Measurements from ENCODE around the gene NHSL2.
"Not testable (repeated sequence)": the region's sequence is repeated elsewhere in the genome, so short reads cannot be mapped to it uniquely, and the experiment has no call there.

Gene NHSL2

GRCh38 chrX:71910643-71910985 is at the start of gene NHSL2:
NHSL2 (plus strand) TSS chrX:71910845.
- DNase-seq: no peak

- DNase-seq: no peak
Observed at GRCh38 chrX:71867680-71868079, 43.0 kb upstream of the NHSL2 start.

DNA sequence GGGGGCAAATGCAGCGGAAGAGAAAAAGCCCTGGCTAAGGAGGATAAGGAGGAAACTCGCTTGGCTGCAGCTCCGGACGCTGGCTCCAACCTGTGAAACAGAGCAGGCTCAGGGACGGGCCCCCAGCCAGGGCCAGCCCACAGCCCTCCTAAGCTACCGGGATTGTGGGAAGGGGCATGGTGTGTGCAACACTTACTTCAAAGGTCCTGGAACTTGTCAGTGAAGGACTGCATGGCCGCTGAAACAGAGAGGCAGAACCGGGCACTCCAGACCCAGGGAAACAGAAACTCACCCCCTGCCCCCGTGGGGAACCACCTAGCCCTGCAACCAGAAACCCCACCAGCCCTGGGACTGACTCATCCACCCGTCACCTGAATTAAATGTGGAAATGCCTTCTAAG is 41.1 kb upstream of the NHSL2 start:
- not testable (repeated sequence) for DNase-seq

GRCh38 chrX:71870208-71871098 is 40.2 kb upstream of the NHSL2 start:
- DNase-seq: no peak

DNA sequence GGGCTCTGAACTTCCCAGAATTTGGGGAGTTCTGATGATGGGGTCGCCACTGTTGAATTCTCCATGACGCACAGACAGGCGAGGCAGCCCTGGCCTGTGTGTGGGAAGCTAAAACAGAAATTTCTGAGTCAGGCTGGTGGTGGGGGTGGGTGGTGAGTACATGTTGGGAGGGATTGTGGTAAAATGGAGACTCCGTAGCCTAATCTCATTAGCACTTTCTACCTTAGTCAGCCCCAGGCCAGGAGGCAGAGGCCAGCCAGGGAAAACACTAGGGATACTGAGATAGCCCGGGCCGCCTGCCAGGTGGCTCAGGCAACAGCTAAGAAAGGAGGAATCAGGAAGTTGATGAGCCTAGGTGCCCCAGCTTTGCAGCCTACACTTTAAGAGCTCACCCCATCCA is 39.3 kb upstream of the NHSL2 start:
- DNase-seq: no peak

DNA sequence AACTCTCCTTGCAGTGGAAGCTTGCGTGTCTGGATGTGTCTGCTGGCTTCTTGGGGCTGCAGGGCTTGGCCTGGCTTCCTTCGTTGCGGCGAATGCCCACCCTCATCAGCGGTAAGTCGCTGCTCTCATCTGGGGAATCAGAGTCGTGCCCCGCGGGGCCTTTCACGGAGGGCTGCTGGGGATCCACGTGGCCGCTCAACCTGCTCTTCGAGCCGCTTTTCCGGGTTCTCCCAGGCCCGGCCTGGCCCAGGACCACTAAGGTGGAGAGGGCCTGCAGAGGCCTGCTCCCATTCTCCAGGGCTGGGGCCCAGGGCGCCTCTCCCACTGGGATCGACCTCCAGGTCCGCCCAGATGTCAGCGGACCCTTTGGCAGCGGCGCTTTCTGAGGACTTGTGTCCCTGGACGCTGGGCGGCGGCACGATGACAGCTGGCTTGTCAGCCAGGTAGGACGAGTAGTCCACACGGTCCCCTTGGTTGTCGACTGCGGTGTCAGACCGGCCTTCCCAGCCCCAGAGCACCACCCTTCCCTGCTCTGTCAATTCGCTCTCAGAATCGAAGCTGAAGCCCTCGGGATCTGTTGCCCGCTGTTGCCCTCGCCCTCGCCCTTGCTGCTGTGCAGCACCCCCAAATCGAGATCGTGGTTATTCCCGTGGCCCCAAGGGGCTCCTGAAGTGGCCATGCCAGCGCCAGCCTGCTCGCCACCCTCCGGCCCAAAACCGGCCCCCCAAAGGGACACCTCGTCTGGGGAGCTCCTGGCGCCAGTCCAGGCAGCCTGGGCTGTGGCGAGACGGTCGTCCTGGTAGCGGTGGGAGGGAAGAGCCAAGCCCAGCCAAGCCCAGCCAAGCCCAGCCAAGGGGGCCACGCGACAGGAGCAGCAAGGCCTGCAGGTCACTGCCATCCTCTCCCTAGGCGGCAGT is 37.8 kb upstream of the NHSL2 start:
- no peak for DNase-seq

GRCh38 chrX:71873459-71873833 is 37.2 kb upstream of the NHSL2 start:
- DNase-seq: no peak

DNA sequence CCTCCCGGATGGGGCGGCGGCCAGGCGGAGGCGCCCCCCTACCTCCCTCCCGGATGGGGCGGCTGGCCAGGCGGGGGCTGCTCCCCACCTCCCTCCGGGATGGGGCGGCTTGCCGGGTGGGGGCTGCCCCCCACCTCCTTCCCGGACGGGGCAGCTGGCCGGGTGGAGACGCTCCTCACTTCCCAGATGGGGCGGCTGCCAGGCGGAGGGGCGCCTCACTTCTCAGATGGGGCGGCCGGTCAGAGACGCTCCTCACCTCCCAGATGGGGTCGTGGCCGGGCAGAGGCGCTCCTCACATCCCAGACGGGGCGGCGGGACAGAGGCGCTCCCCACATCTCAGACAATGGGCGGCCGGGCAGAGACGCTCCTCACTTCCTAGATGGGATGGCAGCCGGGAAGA is 33.8 kb upstream of the NHSL2 start:
- not testable (repeated sequence) for DNase-seq

DNA sequence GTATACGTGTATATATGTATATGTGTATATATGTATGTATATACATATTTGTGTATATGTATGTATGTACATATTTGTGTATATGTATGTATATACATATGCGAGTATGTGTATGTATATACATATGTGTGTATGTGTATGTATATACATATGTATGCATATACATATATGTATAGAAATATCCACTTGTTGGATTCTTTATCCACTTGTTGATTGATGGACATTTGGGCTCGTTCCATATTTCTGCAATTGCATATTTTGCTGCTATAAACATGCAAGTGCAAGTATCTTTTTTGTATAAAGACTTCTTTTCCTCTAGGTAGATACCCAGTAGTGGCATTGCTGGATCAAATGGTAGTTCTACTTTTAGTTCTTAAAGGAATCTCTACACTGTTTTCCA is 25.5 kb upstream of the NHSL2 start:
- DNase-seq: no peak

GRCh38 chrX:71895607-71896006 is 15.0 kb upstream of the NHSL2 start:
- DNase-seq: no peak

GRCh38 chrX:71906144-71906543 is 4.5 kb upstream of the NHSL2 start:
- DNase-seq: no peak

- DNase-seq: no peak
Observed at GRCh38 chrX:71908387-71908786, 2.3 kb upstream of the NHSL2 start.

GRCh38 chrX:71909956-71910355 is 689 bp upstream of the NHSL2 start:
- no peak for DNase-seq

DNA sequence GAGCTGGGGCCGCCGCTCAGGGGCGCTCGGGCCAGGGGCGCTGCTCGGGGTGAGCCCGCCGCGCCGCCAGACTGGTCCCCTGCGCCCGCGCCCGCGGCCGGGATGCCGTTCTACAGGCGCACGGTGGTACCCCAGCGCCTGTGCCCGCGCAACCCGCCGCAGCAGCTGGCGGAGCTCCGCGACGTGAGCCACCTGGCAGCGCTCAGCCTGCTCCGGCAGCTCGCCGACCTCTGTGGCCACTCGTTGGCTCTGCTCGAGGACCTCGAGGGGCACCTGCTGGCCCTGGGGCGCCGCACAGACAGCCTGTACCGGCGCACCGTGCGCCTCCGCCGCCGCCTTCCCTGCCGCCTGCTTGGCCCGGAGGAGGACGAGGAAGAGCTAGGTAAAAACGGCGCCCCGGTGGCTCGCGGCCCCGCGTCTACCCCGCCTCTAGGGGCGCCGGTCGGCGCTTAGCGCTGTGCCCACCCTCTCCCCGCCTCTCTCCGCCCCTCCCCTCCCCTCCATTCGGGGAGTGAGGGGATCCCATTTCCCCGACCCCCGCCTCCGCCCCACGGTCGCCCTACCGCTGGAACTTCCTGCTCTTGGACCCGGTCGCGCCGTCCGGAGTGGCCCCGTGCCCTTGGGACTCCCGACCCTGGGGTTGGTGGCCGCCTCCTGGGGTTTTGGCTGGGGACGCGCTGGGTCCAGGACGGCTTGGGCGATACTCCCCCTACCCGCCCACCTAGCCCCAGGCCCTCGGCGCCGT is 513 bp downstream of the NHSL2 start:
- DNase-seq: no peak

GRCh38 chrX:71911731-71912050 is 1.0 kb downstream of the NHSL2 start:
- no peak for DNase-seq

GRCh38 chrX:71912156-71912555 is 1.5 kb downstream of the NHSL2 start:
- DNase-seq: no peak

- no peak for DNase-seq
Observed at GRCh38 chrX:71913156-71913950, 2.7 kb downstream of the NHSL2 start.

- no peak for DNase-seq
Observed at GRCh38 chrX:71917621-71918343, 7.1 kb downstream of the NHSL2 start.

DNA sequence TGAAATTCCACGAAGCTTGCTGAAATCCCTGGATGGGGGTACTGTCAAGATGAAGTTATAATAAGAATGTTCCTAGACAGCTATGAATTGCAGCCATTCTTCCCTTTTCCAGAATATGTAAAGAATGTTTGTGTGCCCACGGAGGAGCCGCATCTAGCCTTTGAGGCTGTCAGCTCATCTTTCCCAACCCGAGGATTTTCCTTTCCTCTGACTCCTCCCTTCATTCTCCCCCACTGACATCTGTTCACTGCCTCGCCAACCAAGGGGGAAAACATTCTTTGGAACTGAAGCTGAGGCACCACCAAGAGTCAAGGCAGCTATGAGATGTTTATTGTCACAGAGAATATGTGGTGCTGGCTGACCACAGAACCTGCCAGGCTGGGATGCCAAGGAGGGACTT is 8.8 kb downstream of the NHSL2 start:
- DNase-seq: no peak

GRCh38 chrX:71919886-71920285 is 9.2 kb downstream of the NHSL2 start:
- DNase-seq: no peak

GRCh38 chrX:71922686-71923085 is 12.0 kb downstream of the NHSL2 start:
- no peak for DNase-seq

DNA sequence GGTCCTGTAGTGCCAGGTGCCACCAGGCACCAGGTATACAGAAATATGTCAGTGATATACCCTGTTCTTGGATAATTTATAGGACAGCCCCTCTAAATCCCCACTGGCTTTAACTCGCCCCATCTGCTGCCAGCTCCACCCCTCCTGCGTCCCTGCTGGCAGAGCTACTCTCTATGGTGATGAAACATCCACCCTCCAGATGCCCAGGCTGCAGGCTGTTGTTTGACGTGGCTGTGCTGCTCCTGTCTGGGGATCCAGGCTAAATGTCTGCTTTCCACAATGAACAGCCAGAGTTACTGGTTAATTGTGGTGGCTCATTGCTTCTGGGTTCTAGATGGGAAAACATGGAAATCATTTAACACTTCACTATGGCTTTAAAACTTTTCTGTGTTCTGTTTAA is 12.9 kb downstream of the NHSL2 start:
- DNase-seq: no peak

Data from amniotic stem cell (primary cell).